Superior temporal gyrus (tissue), 1 donor: ENCODE data around the gene MAN1C1.

ENCODE experiments used
- DNase-seq: peaks from one replicate; pipeline ENCODE4 v3.0.0-alpha.2; 2016; ENCODE audit errors: extremely low spot score

MAN1C1 gene

GRCh38 chr1:25765136-25765922 lies 148.7 kb downstream of the MAN1C1 start:
- no peak for DNase-seq

- no peak for DNase-seq
Measured at GRCh38 chr1:25765923-25766589, 149.5 kb downstream of the MAN1C1 start.

- DNase-seq = no peak
Measured at GRCh38 chr1:25766721-25767436, 150.3 kb downstream of the MAN1C1 start.

GRCh38 chr1:25767437-25767770 lies 150.8 kb downstream of the MAN1C1 start:
- no peak for DNase-seq

GRCh38 chr1:25768999-25769398 lies 152.4 kb downstream of the MAN1C1 start:
- no peak for DNase-seq

GRCh38 chr1:25769625-25770383 lies 153.2 kb downstream of the MAN1C1 start:
- DNase-seq = no peak

- DNase-seq = no peak
Measured at GRCh38 chr1:25770541-25771220, 154.1 kb downstream of the MAN1C1 start.

GRCh38 chr1:25771221-25772114 lies 154.9 kb downstream of the MAN1C1 start:
- DNase-seq = no peak

GRCh38 chr1:25772164-25772563 lies 155.6 kb downstream of the MAN1C1 start:
- DNase-seq = no peak

- no peak for DNase-seq
Measured at GRCh38 chr1:25772692-25773245, 156.2 kb downstream of the MAN1C1 start.

- no peak for DNase-seq
Measured at GRCh38 chr1:25773441-25774125, 157.0 kb downstream of the MAN1C1 start.

GRCh38 chr1:25774206-25774803 lies 157.7 kb downstream of the MAN1C1 start:
- no peak for DNase-seq

GRCh38 chr1:25774921-25775771 lies 158.6 kb downstream of the MAN1C1 start:
- no peak for DNase-seq

- no peak for DNase-seq
Measured at GRCh38 chr1:25779388-25779787, 162.8 kb downstream of the MAN1C1 start.

- DNase-seq = no peak
Measured at GRCh38 chr1:25779894-25780293, 163.3 kb downstream of the MAN1C1 start.

- DNase-seq = no peak
Measured at GRCh38 chr1:25780318-25781129, 163.9 kb downstream of the MAN1C1 start.

- no peak for DNase-seq
Measured at GRCh38 chr1:25781130-25781433, 164.5 kb downstream of the MAN1C1 start.
